ENCODE results near the gene DYNLRB1.

The DYNLRB1 gene

DNA sequence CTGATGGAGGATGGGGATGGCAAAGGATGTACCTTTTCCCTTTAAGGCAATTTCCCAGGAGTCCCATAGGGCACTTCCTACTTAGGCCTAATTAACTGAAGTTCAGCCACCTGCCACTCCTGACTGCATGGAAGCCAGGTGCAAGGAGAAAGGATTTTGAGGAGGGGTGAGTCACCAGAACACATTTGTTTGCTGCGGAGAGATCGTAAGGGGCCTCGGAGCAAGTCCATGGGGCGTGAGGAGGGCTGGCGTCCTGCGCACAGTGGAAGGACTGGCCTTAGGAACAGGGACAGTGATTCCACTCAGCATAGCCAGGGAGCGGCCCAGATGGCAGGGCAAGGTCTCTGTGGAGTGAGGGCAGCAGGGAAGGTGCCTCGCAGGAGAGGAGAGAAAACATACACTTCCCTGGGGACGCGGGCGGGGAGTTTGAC is 30.5 kb downstream of the DYNLRB1 start:
- Histone ChIP-seq H3K4me1 (ENCODE audit: control insufficient read depth in 1 of 2, insufficient read depth in 2 of 2, low read length in 2 of 2) (no peaks in the 10 kb centered on the region), H3K4me3 (ENCODE audit: low read depth in 1 of 2, low read length in 2 of 2) (peak overlapping the region in 1 of 2 donors; percentile 42), H3K27ac (ENCODE audit: low read length) (peak overlapping the region; percentile 23)

GRCh38 chr20:34547844-34548613 is 31.8 kb downstream of the DYNLRB1 start:
- no peaks in the 10 kb centered on the region for H3K36me3 ChIP-seq (ENCODE audit: control insufficient read depth in 1 of 2, insufficient read depth in 2 of 2, low read length in 2 of 2)
- no peak overlapping the region for H3K27ac ChIP-seq (ENCODE audit: low read length)
- no peaks in the 10 kb centered on the region for H3K27me3 ChIP-seq (ENCODE audit: low read depth, low read length)
- H3K4me1 ChIP-seq (ENCODE audit: control insufficient read depth in 1 of 2, insufficient read depth in 2 of 2, low read length in 2 of 2): no peaks in the 10 kb centered on the region
- H3K9me3 ChIP-seq (ENCODE audit: control insufficient read depth in 1 of 2, low read length in 2 of 2): no peaks in the 10 kb centered on the region
- no peak overlapping the region for H3K4me3 ChIP-seq (ENCODE audit: low read depth in 1 of 2, low read length in 2 of 2)

More for the DNA sequence above, 30.5 kb downstream of the DYNLRB1 start:
- Histone ChIP-seq H3K9me3 (ENCODE audit: control insufficient read depth in 1 of 2, low read length in 2 of 2) (no peaks in the 10 kb centered on the region), H3K27me3 (ENCODE audit: low read depth, low read length) (no peaks in the 10 kb centered on the region), H3K36me3 (ENCODE audit: control insufficient read depth in 1 of 2, insufficient read depth in 2 of 2, low read length in 2 of 2) (peaks cover 0 to 3% of the 10 kb centered on the region in 2 donors)

DNA sequence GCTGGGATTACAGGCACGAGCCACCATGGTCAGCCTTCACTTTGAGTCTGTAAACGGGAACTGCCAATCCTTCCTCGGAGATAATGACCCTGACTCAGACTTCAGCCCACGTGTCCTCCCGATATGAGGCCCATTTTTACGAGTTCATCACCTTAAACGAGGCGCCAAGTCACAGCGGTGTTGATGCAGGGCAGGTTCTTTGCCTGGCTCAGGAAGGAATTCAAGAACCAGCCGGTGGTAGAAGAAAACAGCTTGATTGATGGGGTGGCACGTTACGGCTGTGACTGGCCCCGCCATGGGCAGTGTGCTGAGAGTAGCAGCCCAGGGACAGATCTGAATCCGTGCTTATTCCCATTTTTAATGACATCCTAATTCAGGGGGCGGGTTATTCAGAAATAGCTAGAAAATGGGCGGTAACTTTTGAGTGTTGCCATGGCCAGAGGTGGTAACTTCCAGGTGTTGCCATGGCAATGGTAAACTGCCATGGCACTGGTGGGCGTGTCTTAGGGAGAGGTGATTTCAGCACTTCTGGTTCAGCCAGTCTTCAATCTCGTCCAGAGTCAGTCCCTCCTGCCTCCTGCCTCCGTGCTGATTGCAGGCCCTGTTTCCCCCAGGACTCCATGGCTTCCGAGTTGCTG is 33.2 kb downstream of the DYNLRB1 start:
- no peaks in the 10 kb centered on the region for H3K36me3 ChIP-seq (ENCODE audit: control insufficient read depth in 1 of 2, insufficient read depth in 2 of 2, low read length in 2 of 2)
- H3K9me3 ChIP-seq (ENCODE audit: control insufficient read depth in 1 of 2, low read length in 2 of 2): no peaks in the 10 kb centered on the region
- no peak overlapping the region for H3K27ac ChIP-seq (ENCODE audit: low read length)
- H3K4me1 ChIP-seq (ENCODE audit: control insufficient read depth in 1 of 2, insufficient read depth in 2 of 2, low read length in 2 of 2): no peaks in the 10 kb centered on the region
- no peak overlapping the region for H3K4me3 ChIP-seq (ENCODE audit: low read depth in 1 of 2, low read length in 2 of 2)
- no peaks in the 10 kb centered on the region for H3K27me3 ChIP-seq (ENCODE audit: low read depth, low read length)

DNA sequence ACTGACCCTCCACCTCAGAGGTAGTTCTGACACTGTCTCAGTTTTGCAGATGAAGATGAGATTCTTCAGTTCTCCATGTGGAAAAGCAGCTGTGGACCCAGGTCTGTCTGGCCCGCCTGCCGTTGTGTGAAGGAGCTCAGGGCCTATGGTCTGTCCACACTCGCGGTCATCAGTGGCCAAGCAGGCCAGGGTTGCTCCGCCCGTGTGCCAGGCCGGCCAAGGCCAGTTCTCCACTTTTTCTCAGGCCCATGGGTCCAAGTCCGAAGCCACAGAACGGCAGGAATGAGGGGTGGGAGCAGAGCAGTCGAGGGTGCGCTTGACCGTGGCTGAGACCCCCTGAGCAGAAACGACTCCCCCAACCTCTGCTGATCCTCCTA is 33.7 kb downstream of the DYNLRB1 start:
- Histone ChIP-seq H3K36me3 (ENCODE audit: control insufficient read depth in 1 of 2, insufficient read depth in 2 of 2, low read length in 2 of 2) (no peaks in the 10 kb centered on the region), H3K4me3 (ENCODE audit: low read depth in 1 of 2, low read length in 2 of 2) (no peak overlapping the region), H3K27ac (ENCODE audit: low read length) (no peak overlapping the region), H3K27me3 (ENCODE audit: low read depth, low read length) (no peaks in the 10 kb centered on the region), H3K9me3 (ENCODE audit: control insufficient read depth in 1 of 2, low read length in 2 of 2) (no peaks in the 10 kb centered on the region), H3K4me1 (ENCODE audit: control insufficient read depth in 1 of 2, insufficient read depth in 2 of 2, low read length in 2 of 2) (no peaks in the 10 kb centered on the region)

DNA sequence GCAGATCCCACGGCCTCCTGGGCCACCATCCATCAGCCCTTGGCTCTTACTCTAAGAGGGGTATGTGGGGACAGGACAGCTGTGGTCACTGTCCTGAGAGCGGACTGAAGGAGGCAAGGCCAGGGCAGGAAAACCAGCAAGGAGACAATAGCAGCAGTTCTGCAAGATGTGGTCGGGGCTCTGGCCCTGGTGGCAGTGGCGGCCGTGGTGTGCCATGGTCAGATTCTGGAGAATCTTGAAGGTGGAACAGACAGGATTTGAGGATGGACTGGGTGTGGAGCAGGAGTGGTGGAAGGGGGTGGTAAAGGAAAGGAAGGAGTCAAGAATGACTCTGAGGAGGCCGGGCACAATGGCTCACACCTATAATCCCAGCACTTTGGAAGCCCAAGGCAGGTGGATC is 36.3 kb downstream of the DYNLRB1 start:
- H3K9me3 ChIP-seq (ENCODE audit: control insufficient read depth in 1 of 2, low read length in 2 of 2): no peaks in the 10 kb centered on the region
- no peaks in the 10 kb centered on the region for H3K27me3 ChIP-seq (ENCODE audit: low read depth, low read length)
- no peak overlapping the region for H3K27ac ChIP-seq (ENCODE audit: low read length)
- H3K4me1 ChIP-seq (ENCODE audit: control insufficient read depth in 1 of 2, insufficient read depth in 2 of 2, low read length in 2 of 2): no peaks in the 10 kb centered on the region
- no peak overlapping the region for H3K4me3 ChIP-seq (ENCODE audit: low read depth in 1 of 2, low read length in 2 of 2)
- no peaks in the 10 kb centered on the region for H3K36me3 ChIP-seq (ENCODE audit: control insufficient read depth in 1 of 2, insufficient read depth in 2 of 2, low read length in 2 of 2)

GRCh38 chr20:34553366-34553867 is 37.2 kb downstream of the DYNLRB1 start:
- Histone ChIP-seq H3K4me3 (ENCODE audit: low read depth in 1 of 2, low read length in 2 of 2) (no peak overlapping the region), H3K27ac (ENCODE audit: low read length) (no peak overlapping the region), H3K4me1 (ENCODE audit: control insufficient read depth in 1 of 2, insufficient read depth in 2 of 2, low read length in 2 of 2) (no peaks in the 10 kb centered on the region)

DNA sequence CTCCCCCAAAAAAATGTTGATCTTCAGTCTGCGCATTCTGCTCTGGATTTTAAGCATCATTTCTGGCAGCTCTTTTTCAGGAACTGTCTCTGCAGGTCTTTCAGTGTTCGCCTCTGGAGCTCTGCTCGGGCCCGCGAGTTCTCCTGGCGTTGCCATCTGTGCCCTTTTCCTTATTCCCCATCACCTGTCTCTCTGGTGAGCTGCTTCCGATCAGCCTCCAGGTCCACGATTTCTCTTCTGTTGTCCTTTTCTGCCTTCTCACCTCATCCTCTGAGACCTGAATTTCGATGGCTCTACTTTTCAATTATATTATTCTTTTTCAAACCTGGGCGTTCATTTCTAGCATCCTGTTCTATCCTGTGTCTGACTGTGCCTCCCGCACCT is 41.7 kb downstream of the DYNLRB1 start:
- Histone ChIP-seq H3K4me3 (ENCODE audit: low read depth in 1 of 2, low read length in 2 of 2) (peak overlapping the region; percentile 58 to 79), H3K27ac (ENCODE audit: low read length) (peak overlapping the region; percentile 58), H3K36me3 (ENCODE audit: control insufficient read depth in 1 of 2, insufficient read depth in 2 of 2, low read length in 2 of 2) (peaks cover 0 to 4% of the 10 kb centered on the region in 2 donors), H3K4me1 (ENCODE audit: control insufficient read depth in 1 of 2, insufficient read depth in 2 of 2, low read length in 2 of 2) (peaks cover 0 to 3% of the 10 kb centered on the region in 2 donors), H3K27me3 (ENCODE audit: low read depth, low read length) (no peaks in the 10 kb centered on the region), H3K9me3 (ENCODE audit: control insufficient read depth in 1 of 2, low read length in 2 of 2) (no peaks in the 10 kb centered on the region)

More at GRCh38 chr20:34553366-34553867, 37.2 kb downstream of the DYNLRB1 start:
- H3K27me3 ChIP-seq (ENCODE audit: low read depth, low read length): no peaks in the 10 kb centered on the region
- no peaks in the 10 kb centered on the region for H3K36me3 ChIP-seq (ENCODE audit: control insufficient read depth in 1 of 2, insufficient read depth in 2 of 2, low read length in 2 of 2)
- H3K9me3 ChIP-seq (ENCODE audit: control insufficient read depth in 1 of 2, low read length in 2 of 2): no peaks in the 10 kb centered on the region

DNA sequence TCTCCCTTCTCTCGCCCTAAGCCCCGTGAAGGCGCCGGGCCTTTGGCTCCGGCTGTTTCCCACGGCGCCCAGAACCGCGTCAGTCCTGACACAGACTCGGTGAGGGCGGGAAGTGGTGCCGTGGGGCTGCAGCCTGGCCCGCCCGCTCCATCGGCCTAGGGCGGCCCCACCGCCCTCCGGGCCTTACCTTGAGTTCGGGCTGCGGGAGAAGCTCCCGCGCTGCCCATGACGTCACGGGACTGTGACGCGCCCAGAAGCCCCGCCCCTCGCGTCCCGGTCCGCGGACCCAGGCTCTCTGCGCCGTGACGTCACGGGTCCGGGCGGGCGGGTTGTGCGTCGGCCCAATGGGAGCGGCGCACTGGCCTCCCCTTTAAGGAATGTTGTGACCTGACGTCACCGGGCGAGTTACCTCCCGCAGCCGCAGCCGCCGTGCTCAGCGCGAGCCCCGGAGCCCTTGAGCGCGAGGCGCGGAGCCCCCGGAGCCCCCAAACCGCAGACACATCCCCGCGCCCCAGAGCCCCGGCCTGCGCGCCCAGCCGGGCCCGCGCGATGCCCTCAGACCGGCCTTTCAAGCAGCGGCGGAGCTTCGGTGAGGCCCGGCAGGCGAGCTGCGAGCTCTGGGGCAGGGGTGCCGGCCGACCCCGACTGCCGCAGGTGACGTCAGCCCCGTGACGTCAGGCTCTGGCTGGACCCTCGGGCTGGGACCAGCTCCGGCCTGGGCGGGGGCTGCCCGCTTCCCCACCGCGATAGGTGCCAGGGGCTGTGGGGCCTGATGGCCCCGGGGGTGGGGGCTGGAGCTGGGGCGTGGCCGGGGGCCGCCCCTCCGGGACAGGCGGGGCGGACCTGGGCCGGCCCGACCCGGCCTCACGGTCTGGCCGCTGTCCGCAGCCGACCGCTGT is 42.3 kb downstream of the DYNLRB1 start, which contains the start of gene MAP1LC3A:
MAP1LC3A (plus strand) TSS at position 399 of the 899 bp plus-strand sequence; CDS start at position 550, 151 bp downstream.
- H3K4me1 ChIP-seq (ENCODE audit: control insufficient read depth in 1 of 2, insufficient read depth in 2 of 2, low read length in 2 of 2): peaks cover 0 to 3% of the 10 kb centered on the region in 2 donors
- no peaks in the 10 kb centered on the region for H3K9me3 ChIP-seq (ENCODE audit: control insufficient read depth in 1 of 2, low read length in 2 of 2)
- no peaks in the 10 kb centered on the region for H3K27me3 ChIP-seq (ENCODE audit: low read depth, low read length)
- peaks cover 0 to 4% of the 10 kb centered on the region in 2 donors for H3K36me3 ChIP-seq (ENCODE audit: control insufficient read depth in 1 of 2, insufficient read depth in 2 of 2, low read length in 2 of 2)
- H3K4me3 ChIP-seq (ENCODE audit: low read depth in 1 of 2, low read length in 2 of 2): peak within 1 kb of the TSS; percentile 58 to 79
- peak within 1 kb of the TSS; percentile 58 for H3K27ac ChIP-seq (ENCODE audit: low read length)

- no peaks in the 10 kb centered on the region for H3K9me3 ChIP-seq (ENCODE audit: control insufficient read depth in 1 of 2, low read length in 2 of 2)
- no peaks in the 10 kb centered on the region for H3K27me3 ChIP-seq (ENCODE audit: low read depth, low read length)
- H3K27ac ChIP-seq (ENCODE audit: low read length): no peak overlapping the region
- H3K4me1 ChIP-seq (ENCODE audit: control insufficient read depth in 1 of 2, insufficient read depth in 2 of 2, low read length in 2 of 2): peaks cover 0 to 3% of the 10 kb centered on the region in 2 donors
- peak overlapping the region; percentile 39 to 79 for H3K4me3 ChIP-seq (ENCODE audit: low read depth in 1 of 2, low read length in 2 of 2)
- peaks cover 0 to 4% of the 10 kb centered on the region in 2 donors for H3K36me3 ChIP-seq (ENCODE audit: control insufficient read depth in 1 of 2, insufficient read depth in 2 of 2, low read length in 2 of 2)
Measured at GRCh38 chr20:34559311-34560140, 43.3 kb downstream of the DYNLRB1 start.

- Histone ChIP-seq H3K4me3 (ENCODE audit: low read depth in 1 of 2, low read length in 2 of 2) (no peak overlapping the region), H3K27ac (ENCODE audit: low read length) (no peak overlapping the region), H3K36me3 (ENCODE audit: control insufficient read depth in 1 of 2, insufficient read depth in 2 of 2, low read length in 2 of 2) (peaks cover 0 to 4% of the 10 kb centered on the region in 2 donors), H3K9me3 (ENCODE audit: control insufficient read depth in 1 of 2, low read length in 2 of 2) (no peaks in the 10 kb centered on the region), H3K27me3 (ENCODE audit: low read depth, low read length) (no peaks in the 10 kb centered on the region), H3K4me1 (ENCODE audit: control insufficient read depth in 1 of 2, insufficient read depth in 2 of 2, low read length in 2 of 2) (peaks cover 0 to 3% of the 10 kb centered on the region in 2 donors)
Measured at GRCh38 chr20:34560141-34560523, 43.9 kb downstream of the DYNLRB1 start.

Data from muscle layer of duodenum (tissue), 2 donors.